NB4 (cell line): ENCODE data around the gene ARMC7.

Experiments used
- DNase-seq: peaks from one replicate; pipeline ENCODE4 v3.0.0; 2010; ENCODE audit warnings: low read depth
- H3K4me3 ChIP-seq: one replicate; pipeline ENCODE4 v1.5.1; 2011; ENCODE audit warnings: mild to moderate bottlenecking, low read depth, low read length, moderate library complexity
- CTCF ChIP-seq: IDR thresholded peaks from one replicate; pipeline ENCODE4 v1.5.1; 2012; ENCODE audit warnings: low read depth, low read length
- MAX ChIP-seq: IDR thresholded peaks from 2 replicates; pipeline ENCODE4 v1.6.1; 2011; ENCODE audit warnings: low read depth, low read length
- MYC ChIP-seq: IDR thresholded peaks from 2 replicates; pipeline ENCODE4 v1.6.1; 2011; ENCODE audit warnings: low read depth, low read length
- POLR2A ChIP-seq: IDR thresholded peaks from 2 replicates; pipeline ENCODE4 v1.6.1; 2011; ENCODE audit warnings: mild to moderate bottlenecking; ENCODE audit not compliant: insufficient read length; ENCODE audit errors: extremely low read depth

The ARMC7 gene

GRCh38 chr17:75087558-75088453 lies 22.0 kb upstream of the ARMC7 start, which contains the start of gene SLC16A5:
Gene SLC16A5, plus strand, starts transcription at chr17:75087954. Its CDS starts 5,683 bp downstream, at chr17:75093637.
- DNase-seq: peak; percentile 92
- H3K4me3 ChIP-seq: peak within 1 kb of the TSS; percentile 62
- TF ChIP-seq MAX (no peak), POLR2A (no peak), CTCF (no peak), MYC (no peak)

DNA sequence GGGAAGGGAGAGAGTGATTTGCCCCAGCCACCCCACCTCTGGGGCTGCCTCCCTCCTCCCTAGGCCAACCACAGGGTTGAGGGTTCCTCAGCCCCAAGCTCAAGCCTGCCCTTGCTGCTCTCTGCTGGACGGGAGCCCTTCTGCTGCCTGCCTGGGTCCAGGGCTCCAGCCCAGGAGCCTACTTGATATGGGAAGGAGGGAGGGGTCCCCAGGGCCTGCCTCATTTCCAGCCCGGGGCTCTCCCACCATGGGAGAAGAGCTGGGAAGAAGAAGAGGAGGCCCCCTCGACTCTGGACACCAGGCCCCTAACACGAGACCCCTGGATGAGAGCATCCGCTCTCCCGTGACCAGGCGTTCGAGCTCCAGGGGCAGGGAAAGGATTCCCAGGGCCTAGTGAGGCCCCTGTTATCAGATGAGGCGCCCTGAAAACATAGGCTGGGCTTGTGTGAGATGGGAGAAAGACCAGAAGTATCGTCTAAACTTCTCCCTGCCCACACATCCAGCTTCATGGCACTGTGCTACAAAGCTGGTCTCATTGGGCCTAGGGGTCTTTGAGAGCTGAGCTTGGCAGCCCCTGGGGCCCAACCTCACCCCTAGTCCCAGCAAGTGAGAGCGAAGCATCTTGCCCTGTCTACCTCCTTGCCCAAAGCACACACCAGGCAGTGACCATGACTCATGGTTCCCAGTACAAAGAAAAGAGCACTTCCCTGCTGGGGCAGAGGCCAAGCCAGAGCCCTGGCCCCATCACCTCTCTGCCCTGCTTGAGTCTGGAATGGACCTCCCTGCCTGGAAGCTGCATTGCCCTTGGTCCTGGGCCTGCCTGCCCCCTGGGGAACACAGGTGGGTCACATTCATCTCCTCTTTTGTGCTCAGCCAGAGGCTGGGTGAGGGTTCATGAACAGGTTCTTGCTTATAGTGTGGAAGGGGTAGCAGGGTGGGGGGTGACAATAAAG lies 21.0 kb upstream of the ARMC7 start:
- H3K4me3 ChIP-seq: peak overlapping the region; percentile 54
- DNase-seq: peak; percentile 51
- TF ChIP-seq MAX (peak; percentile 40; the same call in 1 of the 2 replicates), MYC (no peak), POLR2A (no peak), CTCF (no peak)

DNA sequence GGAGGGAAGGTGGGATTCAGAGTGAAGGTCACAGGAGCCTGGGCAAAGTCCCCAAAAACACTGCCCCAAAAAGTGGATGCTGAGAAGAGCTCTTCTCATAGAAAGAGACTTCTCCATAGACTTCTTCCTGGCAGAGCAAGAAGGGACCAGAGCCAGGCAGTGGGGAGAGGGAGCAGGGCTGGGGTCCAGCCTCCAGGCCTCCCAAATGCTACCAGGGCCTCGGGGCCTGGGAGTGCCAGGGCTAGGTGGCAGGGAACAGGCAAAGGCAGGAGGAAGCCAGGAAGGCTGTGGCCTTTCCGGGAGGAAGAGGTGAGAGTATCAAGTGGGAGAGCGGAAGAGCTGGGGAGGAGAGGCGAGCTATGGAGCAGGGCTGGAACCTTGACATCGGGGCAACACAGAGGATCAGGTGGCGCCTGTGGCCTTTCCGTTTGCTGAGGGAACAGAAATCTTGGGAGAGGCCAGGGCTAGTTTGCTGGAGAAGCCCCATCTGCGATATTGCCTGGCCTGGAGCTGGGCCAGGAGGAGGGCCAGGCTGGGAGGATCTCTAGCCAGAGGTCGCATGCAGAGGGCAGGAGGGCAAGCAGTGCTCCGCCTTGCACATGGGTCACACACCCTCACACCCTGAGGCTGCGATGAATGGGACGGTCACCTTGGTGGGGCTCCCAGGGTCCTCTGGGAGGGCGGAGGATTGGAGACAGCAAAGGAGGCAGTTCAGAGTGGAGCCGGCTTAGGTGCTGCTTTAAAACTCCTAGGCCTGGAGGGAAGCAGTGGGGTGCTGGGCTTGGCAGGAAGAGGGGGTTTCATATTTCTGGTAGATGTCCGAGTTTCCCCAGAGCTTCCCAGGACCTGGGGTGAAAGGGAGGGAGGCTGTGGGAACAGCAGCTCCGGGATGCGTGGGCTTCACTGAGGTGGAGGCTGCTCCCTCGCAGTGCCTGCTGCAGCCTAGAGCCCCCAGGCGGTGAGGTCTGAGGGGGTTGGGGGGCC lies 18.6 kb upstream of the ARMC7 start:
- no peak for TF ChIP-seq POLR2A
- TF ChIP-seq MYC: no peak
- TF ChIP-seq CTCF: no peak
- no peak for TF ChIP-seq MAX
- no peak for DNase-seq
- H3K4me3 ChIP-seq: no peak overlapping the region

DNA sequence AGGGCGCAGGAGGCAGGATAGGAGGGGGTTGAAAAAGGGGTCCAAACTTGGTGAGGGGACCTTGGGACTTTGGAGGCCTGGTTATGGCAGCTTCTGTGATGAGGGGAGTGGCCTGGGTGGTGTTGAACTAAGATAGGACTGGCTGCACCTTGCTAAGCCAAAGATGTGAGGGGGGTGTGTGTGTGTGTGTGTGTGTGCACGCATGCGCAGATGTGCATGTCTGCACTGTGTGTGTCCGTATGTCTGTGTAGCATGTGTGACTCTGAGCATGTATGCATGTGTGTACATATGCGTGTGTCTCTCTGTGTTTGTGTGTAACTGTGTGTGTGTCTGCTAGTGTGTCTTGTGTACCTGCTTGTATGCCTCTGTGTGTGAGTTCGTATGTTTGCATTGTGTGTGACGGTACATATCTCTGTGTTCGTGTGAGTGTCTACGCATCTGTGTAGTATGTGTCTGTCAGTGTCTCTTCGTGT lies 17.9 kb upstream of the ARMC7 start:
- no peak overlapping the region for H3K4me3 ChIP-seq
- TF ChIP-seq MAX (no peak), CTCF (no peak), POLR2A (no peak), MYC (no peak)
- no peak for DNase-seq
